ENCODE results near the gene PCSK2.

PCSK2 gene

GRCh38 chr20:17357238-17357637, 130.4 kb downstream of the PCSK2 start:
- no peaks in the 10 kb centered on the region for H3K4me1 ChIP-seq (ENCODE audit: control insufficient read depth, insufficient read depth, low read length)
- H3K36me3 ChIP-seq (ENCODE audit: control insufficient read depth, insufficient read depth, low read length): no peaks in the 10 kb centered on the region
- no peaks in the 10 kb centered on the region for H3K27me3 ChIP-seq (ENCODE audit: control insufficient read depth, insufficient read depth, low read length)
- no peak overlapping the region for H3K9ac ChIP-seq (ENCODE audit: low read length)
- no peak overlapping the region for H3K27ac ChIP-seq (ENCODE audit: low read depth, low read length)
- no peak overlapping the region for H3K4me3 ChIP-seq (ENCODE audit: low read length)

GRCh38 chr20:17358854-17359253, 132.0 kb downstream of the PCSK2 start:
- no peaks in the 10 kb centered on the region for H3K36me3 ChIP-seq (ENCODE audit: control insufficient read depth, insufficient read depth, low read length)
- no peaks in the 10 kb centered on the region for H3K27me3 ChIP-seq (ENCODE audit: control insufficient read depth, insufficient read depth, low read length)
- no peak overlapping the region for H3K27ac ChIP-seq (ENCODE audit: low read depth, low read length)
- no peaks in the 10 kb centered on the region for H3K4me1 ChIP-seq (ENCODE audit: control insufficient read depth, insufficient read depth, low read length)
- no peak overlapping the region for H3K4me3 ChIP-seq (ENCODE audit: low read length)
- H3K9ac ChIP-seq (ENCODE audit: low read length): no peak overlapping the region

DNA sequence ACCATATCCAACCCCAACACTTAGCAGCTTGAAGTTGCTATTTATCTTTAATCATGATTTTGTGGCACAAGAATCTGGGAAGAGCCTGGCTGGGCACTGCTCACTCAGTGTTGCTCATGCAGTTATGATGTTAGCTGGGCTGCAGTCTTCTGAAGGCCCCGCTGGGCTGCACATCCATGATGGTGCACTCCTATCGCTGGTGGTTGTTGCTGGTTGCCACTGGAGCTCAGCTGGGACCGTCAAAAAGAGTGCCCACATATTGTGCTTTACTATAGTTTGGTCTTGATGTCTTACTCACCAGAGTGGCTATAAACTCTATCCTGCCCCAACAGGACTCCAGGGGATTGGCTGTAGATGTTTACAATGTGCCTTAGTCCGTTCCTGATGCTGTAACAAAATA, 137.8 kb downstream of the PCSK2 start:
- H3K27me3 ChIP-seq (ENCODE audit: control insufficient read depth, insufficient read depth, low read length): no peaks in the 10 kb centered on the region
- H3K27ac ChIP-seq (ENCODE audit: low read depth, low read length): no peak overlapping the region
- no peaks in the 10 kb centered on the region for H3K36me3 ChIP-seq (ENCODE audit: control insufficient read depth, insufficient read depth, low read length)
- no peaks in the 10 kb centered on the region for H3K4me1 ChIP-seq (ENCODE audit: control insufficient read depth, insufficient read depth, low read length)
- H3K9ac ChIP-seq (ENCODE audit: low read length): no peak overlapping the region
- H3K4me3 ChIP-seq (ENCODE audit: low read length): no peak overlapping the region

- no peak overlapping the region for H3K4me3 ChIP-seq (ENCODE audit: low read length)
- no peak overlapping the region for H3K27ac ChIP-seq (ENCODE audit: low read depth, low read length)
- H3K9ac ChIP-seq (ENCODE audit: low read length): no peak overlapping the region
Measured at GRCh38 chr20:17365831-17366230, 139.0 kb downstream of the PCSK2 start.

GRCh38 chr20:17369506-17369905, 142.7 kb downstream of the PCSK2 start:
- H3K27ac ChIP-seq (ENCODE audit: low read depth, low read length): no peak overlapping the region
- no peak overlapping the region for H3K4me3 ChIP-seq (ENCODE audit: low read length)
- no peaks in the 10 kb centered on the region for H3K27me3 ChIP-seq (ENCODE audit: control insufficient read depth, insufficient read depth, low read length)
- H3K4me1 ChIP-seq (ENCODE audit: control insufficient read depth, insufficient read depth, low read length): no peaks in the 10 kb centered on the region
- no peaks in the 10 kb centered on the region for H3K36me3 ChIP-seq (ENCODE audit: control insufficient read depth, insufficient read depth, low read length)
- H3K9ac ChIP-seq (ENCODE audit: low read length): no peak overlapping the region

More at GRCh38 chr20:17365831-17366230, 139.0 kb downstream of the PCSK2 start:
- H3K27me3 ChIP-seq (ENCODE audit: control insufficient read depth, insufficient read depth, low read length): no peaks in the 10 kb centered on the region
- H3K4me1 ChIP-seq (ENCODE audit: control insufficient read depth, insufficient read depth, low read length): no peaks in the 10 kb centered on the region
- H3K36me3 ChIP-seq (ENCODE audit: control insufficient read depth, insufficient read depth, low read length): no peaks in the 10 kb centered on the region

DNA sequence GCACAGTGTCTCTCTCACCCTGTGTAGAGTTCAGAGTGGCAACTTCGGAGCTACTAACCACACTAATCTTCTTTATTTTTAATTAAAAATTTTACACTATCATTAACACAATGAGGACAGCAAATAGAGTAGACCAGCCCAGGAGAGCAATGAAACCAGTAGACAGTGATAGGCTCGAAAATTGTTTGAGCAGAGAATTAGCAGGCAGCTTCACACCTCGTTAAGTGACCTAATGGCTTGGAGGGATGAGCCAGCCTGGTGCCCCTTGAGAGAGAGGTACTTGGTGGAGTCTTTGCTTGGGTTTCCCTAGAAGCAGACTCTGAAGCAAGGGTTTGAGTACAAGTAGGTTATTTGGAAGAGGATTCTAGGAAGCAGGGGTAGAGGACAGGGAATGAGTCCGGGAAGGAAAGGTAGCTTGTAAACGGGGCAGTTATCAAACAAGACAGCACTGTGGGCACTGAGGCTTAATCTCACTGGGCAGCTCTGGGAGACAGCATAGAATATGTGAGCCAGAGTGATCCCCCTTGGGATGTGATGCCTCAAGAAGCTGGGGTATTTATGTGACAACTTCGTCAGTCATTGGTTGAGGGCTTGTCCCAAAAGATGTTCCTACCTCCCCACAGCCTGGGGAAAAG, 146.1 kb downstream of the PCSK2 start:
- no peak overlapping the region for H3K4me3 ChIP-seq (ENCODE audit: low read length)
- H3K27me3 ChIP-seq (ENCODE audit: control insufficient read depth, insufficient read depth, low read length): no peaks in the 10 kb centered on the region
- H3K27ac ChIP-seq (ENCODE audit: low read depth, low read length): no peak overlapping the region
- H3K4me1 ChIP-seq (ENCODE audit: control insufficient read depth, insufficient read depth, low read length): no peaks in the 10 kb centered on the region
- no peaks in the 10 kb centered on the region for H3K36me3 ChIP-seq (ENCODE audit: control insufficient read depth, insufficient read depth, low read length)
- no peak overlapping the region for H3K9ac ChIP-seq (ENCODE audit: low read length)

GRCh38 chr20:17374086-17374485, 147.2 kb downstream of the PCSK2 start:
- Histone ChIP-seq H3K27me3 (ENCODE audit: control insufficient read depth, insufficient read depth, low read length) (no peaks in the 10 kb centered on the region), H3K27ac (ENCODE audit: low read depth, low read length) (no peak overlapping the region), H3K4me1 (ENCODE audit: control insufficient read depth, insufficient read depth, low read length) (no peaks in the 10 kb centered on the region), H3K9ac (ENCODE audit: low read length) (no peak overlapping the region), H3K36me3 (ENCODE audit: control insufficient read depth, insufficient read depth, low read length) (no peaks in the 10 kb centered on the region), H3K4me3 (ENCODE audit: low read length) (no peak overlapping the region)

DNA sequence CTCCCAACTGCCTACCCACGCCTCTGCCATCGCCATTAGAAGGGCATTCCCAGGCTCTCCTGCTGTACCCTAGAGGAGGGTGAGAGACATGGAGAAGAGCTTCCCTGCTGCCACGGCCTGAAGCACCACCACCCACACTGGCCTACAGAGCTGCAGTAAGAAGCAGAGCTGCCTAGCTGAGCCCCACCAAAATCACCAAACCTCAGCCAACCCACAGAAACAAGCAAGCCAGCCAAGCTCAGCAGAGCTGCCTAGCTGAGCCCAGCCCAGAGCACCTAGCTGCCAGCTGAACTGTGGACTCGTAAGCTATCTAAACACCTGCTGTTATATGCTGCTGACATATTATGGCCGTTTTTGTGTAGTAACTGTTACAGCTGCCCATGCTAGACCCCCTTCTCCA, 149.2 kb downstream of the PCSK2 start:
- H3K27ac ChIP-seq (ENCODE audit: low read depth, low read length): no peak overlapping the region

DNA sequence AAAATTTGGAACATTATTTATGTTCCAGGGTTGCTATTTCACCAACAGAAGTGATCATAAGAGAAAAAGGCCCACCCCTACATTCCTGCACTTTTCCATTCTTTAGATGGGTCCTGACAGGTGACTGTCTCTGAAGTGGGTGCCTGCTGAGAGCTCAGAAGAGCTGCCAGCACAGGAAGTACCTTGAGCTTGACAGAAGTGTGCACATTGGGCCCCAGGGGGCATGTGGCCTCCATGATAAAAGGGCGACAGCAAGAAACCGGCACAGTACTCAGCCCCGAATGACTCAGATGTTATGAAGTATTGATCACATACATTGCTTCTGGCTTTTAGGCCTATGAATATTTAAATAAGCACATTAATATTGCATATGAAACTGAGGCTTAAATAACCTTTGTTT, 150.4 kb downstream of the PCSK2 start:
- Histone ChIP-seq H3K36me3 (ENCODE audit: control insufficient read depth, insufficient read depth, low read length) (no peaks in the 10 kb centered on the region), H3K4me1 (ENCODE audit: control insufficient read depth, insufficient read depth, low read length) (no peaks in the 10 kb centered on the region), H3K9ac (ENCODE audit: low read length) (no peak overlapping the region), H3K27me3 (ENCODE audit: control insufficient read depth, insufficient read depth, low read length) (no peaks in the 10 kb centered on the region), H3K4me3 (ENCODE audit: low read length) (no peak overlapping the region), H3K27ac (ENCODE audit: low read depth, low read length) (no peak overlapping the region)

More for the DNA sequence above, 149.2 kb downstream of the PCSK2 start:
- no peaks in the 10 kb centered on the region for H3K36me3 ChIP-seq (ENCODE audit: control insufficient read depth, insufficient read depth, low read length)
- H3K4me1 ChIP-seq (ENCODE audit: control insufficient read depth, insufficient read depth, low read length): no peaks in the 10 kb centered on the region
- no peak overlapping the region for H3K9ac ChIP-seq (ENCODE audit: low read length)
- H3K4me3 ChIP-seq (ENCODE audit: low read length): no peak overlapping the region
- no peaks in the 10 kb centered on the region for H3K27me3 ChIP-seq (ENCODE audit: control insufficient read depth, insufficient read depth, low read length)

GRCh38 chr20:17379651-17380050, 152.8 kb downstream of the PCSK2 start:
- Histone ChIP-seq H3K4me1 (ENCODE audit: control insufficient read depth, insufficient read depth, low read length) (no peaks in the 10 kb centered on the region), H3K27ac (ENCODE audit: low read depth, low read length) (no peak overlapping the region), H3K36me3 (ENCODE audit: control insufficient read depth, insufficient read depth, low read length) (no peaks in the 10 kb centered on the region), H3K4me3 (ENCODE audit: low read length) (no peak overlapping the region), H3K27me3 (ENCODE audit: control insufficient read depth, insufficient read depth, low read length) (no peaks in the 10 kb centered on the region), H3K9ac (ENCODE audit: low read length) (no peak overlapping the region)

- H3K27ac ChIP-seq (ENCODE audit: low read depth, low read length): no peak overlapping the region
- H3K36me3 ChIP-seq (ENCODE audit: control insufficient read depth, insufficient read depth, low read length): no peaks in the 10 kb centered on the region
- no peak overlapping the region for H3K9ac ChIP-seq (ENCODE audit: low read length)
- no peak overlapping the region for H3K4me3 ChIP-seq (ENCODE audit: low read length)
- H3K4me1 ChIP-seq (ENCODE audit: control insufficient read depth, insufficient read depth, low read length): no peaks in the 10 kb centered on the region
- H3K27me3 ChIP-seq (ENCODE audit: control insufficient read depth, insufficient read depth, low read length): no peaks in the 10 kb centered on the region
Measured at GRCh38 chr20:17380801-17381200, 154.0 kb downstream of the PCSK2 start.

DNA sequence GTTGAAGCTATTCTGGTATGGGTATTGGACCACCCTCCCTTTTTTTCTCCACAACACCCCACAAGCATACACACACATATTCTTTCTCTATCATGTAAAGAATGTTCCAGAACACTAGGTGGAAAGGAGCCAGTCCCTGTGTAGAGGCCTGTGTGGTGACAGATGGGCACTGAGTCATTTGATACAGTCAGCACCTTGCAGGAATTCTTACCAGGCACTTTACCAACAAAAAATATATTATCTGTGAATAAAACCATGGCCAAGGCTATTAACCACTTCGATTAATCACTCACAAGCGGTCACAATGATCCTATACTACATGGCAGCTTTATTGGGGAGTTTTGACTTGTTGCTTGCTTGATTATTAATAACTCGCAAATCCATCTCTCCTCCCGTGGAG, 154.9 kb downstream of the PCSK2 start:
- no peak overlapping the region for H3K4me3 ChIP-seq (ENCODE audit: low read length)
- H3K27me3 ChIP-seq (ENCODE audit: control insufficient read depth, insufficient read depth, low read length): no peaks in the 10 kb centered on the region
- H3K27ac ChIP-seq (ENCODE audit: low read depth, low read length): no peak overlapping the region
- no peaks in the 10 kb centered on the region for H3K4me1 ChIP-seq (ENCODE audit: control insufficient read depth, insufficient read depth, low read length)
- no peak overlapping the region for H3K9ac ChIP-seq (ENCODE audit: low read length)
- H3K36me3 ChIP-seq (ENCODE audit: control insufficient read depth, insufficient read depth, low read length): no peaks in the 10 kb centered on the region

DNA sequence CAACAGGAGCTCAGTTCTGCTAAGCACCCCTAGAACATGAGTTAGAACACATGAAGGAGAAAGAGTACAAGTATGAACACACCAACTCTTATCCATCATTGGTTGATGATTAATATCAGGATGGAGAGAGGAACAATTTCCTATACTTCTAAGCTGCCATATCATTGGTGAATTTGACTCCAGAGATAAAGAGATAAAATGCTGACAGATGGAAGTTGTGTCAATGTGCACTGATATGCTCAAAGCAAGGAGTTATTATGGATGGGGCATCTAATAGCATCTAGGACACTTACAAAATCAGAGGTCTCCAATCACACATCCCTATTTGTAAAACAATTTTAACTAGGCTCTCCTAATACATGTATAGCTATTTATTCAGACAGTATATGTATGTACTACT, 159.0 kb downstream of the PCSK2 start:
- Histone ChIP-seq H3K9ac (ENCODE audit: low read length) (no peak overlapping the region), H3K4me3 (ENCODE audit: low read length) (no peak overlapping the region), H3K27ac (ENCODE audit: low read depth, low read length) (no peak overlapping the region), H3K36me3 (ENCODE audit: control insufficient read depth, insufficient read depth, low read length) (no peaks in the 10 kb centered on the region), H3K4me1 (ENCODE audit: control insufficient read depth, insufficient read depth, low read length) (no peaks in the 10 kb centered on the region), H3K27me3 (ENCODE audit: control insufficient read depth, insufficient read depth, low read length) (no peaks in the 10 kb centered on the region)
